ENCODE data around the gene TPO.

Gene TPO

DNA sequence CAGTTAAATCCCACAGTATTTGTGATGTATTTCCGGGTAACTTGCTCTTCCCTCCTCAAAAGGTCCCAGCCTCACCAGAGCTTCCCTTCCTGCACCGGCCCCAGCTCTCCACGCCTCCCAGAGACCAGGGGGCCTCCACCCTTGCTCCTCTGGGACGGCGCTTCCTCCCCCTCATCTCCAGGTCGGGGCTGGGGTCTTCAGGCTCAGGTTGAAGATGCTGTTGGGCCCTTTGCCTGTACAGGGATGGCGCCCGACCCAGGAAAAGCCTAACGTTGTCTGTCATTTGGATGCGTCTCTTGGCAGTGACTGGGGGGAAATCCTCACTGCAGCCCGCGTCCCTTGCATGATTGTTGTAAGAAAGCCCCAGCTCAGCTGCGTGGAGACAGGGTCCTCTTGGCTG, 126.7 kb downstream of the TPO start:
- no peak for DNase-seq

DNA sequence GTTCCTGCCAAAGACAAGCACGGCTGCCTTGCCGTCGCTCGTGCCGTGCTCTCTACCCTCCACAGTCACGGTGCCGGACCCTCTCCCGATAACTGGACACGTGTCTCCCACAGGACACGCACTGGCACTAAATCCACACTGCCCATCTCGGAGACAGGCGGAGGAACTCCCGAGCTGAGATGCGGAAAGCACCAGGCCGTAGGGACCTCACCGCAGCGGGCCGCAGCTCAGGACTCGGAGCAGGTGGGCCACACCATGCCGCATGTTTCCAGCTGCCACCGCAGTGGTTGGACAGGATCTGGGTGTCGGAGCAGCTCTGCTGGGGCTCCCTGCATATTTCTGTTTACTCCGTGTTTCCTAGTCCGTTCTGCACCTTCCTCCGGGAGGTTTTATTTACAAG, 127.2 kb downstream of the TPO start:
- no peak for DNase-seq

DNA sequence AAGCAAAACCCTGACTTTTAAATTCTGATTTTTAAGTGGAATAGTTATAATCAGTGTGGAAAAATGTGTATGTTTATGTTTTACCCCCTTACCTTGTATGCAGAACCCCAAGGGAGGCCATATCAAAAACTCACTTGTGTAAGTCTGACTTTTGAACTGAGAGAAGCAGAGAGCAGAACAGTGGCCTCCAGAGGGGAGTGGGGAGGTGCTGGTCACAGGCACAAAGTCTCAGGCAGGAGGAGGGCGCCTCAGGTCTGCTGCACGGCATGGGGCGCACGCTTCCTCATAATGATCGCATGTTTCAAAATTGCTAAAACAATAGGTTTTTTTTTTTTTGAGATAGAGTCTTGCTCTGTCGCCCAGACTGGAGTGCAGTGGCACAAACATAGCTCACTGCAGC, 127.8 kb downstream of the TPO start:
- no peak for DNase-seq

DNA sequence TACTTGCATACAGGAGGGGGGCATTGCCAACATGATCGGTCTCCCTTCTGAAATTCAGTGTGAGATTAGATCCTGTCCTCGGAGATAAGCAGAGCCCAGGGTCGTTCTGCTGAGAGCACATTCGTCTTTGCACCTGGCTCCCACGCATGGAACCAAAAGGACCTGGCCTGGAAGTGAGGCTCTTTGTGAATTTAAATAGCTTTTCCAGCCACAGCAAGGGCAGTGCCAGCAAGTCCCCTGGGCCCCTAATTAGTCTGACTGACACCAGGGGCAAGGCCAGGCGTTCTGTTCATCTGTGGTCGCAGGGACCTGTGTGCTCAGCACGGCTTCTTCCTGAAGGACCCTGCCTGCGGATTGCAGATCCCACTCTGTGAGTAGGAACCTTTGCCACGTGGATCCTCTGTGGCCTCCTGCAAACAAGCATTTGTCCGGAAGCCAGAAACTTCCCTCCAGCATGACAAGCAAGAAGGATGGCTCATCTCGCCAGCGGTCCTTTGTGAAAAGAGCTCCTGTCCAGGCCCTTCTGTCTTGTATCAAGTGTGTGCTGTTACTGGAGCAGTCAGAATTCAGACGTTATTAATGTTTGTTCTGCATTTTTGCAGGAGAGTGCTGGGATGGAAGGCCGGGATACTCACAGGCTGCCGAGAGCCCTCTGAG, 128.7 kb downstream of the TPO start:
- DNase-seq = no peak

DNA sequence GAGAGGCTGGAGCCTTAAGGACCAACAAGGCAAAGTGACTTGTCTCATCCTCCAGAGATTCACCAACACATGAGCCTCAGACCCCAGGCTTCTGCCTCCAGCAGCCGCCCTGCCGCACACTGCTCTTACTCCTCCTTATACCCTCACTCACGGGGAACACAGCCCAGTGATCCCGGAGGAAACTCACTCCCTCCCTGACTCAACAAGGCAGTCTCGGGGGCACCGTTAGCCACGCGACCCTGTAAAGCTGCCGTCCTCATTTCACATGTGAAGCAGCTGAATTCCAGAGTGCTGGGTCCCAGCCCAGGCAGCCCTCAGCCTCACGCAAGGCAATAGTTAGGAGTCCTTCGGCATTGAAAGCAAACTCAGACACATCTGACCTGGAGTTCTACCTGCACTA, 129.7 kb downstream of the TPO start:
- no peak for DNase-seq

DNA sequence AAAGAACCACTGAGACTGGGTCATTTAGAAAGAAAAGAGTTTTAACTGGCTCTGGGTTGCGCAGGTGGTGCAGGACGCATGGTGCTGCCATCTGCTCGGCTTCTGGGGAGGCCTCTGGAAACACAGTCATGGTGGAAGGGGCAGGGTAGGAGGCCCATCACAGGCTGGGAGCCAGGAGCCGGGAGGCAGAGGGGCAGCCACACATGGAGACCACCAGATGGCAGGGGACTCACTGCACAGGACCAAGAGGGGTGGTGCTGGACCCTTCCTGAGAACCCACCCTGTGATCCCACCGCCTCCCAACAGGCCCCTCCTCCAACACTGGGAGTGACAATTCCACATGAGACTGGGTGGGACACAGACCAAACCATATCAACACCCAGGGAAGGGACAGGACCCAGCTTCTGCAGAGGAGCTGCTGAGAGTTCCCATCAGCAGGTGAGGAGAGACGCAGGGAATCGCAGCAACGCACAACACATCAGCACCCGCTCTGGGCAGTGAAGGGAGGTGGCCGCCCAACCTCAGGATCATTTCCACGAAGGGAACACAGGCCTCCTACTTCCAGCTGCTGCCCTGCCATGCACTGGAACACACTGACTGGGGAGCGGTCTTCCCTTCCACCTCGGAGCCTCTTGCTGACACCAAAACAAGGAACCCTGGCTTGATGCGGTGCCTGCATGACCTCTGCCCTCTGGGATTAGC, 130.7 kb downstream of the TPO start:
- DNase-seq = no peak

DNA sequence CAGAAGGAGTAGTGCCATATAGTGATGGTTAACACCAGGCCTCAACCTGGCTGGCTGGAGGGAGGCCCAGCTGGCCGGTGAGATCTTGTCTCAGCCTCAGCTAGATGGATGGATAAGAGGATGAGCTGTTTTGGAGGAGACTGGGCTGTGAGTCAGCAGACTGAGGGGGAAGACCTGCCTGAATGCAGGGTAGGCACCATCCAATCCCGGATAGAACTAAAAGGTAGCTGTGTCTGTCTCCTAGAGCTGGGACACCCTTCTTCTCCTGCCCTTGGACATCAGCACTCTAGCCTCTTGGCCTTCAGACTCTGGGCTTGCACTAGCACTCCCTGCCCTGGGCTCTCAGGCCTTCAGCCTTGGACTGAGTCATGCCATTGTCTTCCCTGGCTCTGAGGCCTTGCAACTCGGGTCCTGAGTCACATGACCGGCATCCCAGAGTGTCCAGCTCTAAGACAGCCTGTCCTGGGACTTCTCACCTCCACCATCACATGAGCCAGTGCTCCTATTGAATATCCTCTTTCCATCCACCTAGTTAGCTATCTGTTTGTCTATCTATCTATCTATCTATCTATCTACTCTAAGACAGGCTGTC, 131.3 kb downstream of the TPO start:
- no peak for DNase-seq

DNA sequence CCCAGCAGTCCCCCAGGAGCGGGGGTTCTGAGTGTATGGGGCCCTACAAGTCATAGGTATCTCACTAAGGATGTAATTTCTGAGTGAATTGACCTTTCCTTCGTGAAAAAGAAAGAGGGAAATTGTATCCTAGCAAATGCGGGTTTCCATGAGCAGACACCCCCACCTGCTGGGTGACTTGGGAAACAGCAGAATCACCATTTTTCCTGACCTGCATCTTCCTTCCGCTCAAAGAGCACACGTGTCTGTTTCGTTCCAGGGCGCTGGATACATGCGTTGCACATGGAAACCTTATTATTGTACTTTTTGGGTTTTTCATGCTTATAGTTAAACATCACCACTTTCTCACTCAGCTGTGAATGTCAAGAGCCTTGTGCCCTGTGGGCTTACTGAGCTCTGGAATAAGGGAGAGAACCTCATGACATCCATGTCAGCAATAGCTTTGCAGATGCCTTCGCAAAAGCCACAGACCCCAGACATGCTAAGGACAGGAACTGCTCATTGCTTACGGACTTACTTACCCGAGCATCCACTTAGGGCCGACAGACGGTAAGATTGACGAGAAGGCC, 132.8 kb downstream of the TPO start:
- peak; percentile 23 for DNase-seq

DNA sequence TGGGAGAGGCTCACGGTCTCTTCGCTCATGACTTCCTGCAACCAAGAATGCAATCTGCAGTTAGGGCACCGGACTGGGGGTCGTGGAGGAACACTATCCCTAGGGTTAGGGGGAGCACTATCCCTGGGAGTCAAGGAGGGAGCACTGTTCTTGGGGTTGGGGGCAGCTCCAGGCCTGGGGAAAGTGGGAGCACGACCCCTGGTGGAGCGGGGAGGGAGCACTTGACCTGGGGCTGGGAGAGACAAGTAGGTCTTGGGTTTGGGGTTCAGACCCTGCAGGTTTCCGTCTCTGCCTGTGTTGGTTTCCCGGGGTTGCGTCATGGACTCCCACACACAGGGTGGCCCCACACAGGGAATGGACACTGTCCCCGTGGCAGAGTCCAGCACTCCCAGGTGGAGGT, 133.6 kb downstream of the TPO start:
- DNase-seq = no peak

DNA sequence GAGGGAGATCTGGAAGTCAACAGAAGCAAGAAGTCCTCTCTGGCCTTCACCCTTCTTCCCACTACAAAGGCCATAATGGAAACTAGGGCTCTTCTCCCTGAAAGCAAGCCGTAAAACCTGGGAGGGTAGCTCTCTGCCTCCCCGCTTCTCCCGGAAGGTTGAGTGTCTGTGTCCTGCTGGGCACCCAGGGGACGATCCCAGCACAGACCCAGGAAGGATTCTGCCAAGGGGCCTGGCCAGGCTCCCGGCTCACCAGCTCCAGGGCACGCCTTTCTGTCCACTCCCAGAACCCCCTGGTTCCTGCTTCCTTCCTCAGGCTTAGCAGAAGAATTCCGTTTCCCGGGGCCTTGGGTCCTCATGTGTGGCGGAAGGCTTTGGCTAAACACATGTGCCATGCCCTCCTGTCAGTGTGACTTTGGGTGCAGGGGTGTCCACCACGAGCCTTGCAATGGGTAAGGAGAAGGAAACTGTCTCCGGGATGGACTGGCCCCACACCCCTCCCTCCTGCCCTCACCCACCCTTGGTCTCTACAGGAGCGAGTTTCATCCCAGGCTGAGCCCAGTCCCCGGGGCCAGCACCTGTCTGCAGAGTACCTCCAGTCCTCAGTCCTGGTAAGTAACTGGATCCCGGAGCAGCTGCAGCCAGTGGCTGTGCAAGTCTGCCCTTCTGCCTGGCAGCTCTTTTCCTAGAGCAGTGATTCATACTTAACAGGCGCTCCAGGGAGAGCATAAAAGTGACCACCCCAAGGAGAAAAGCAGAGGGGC, 135.8 kb downstream of the TPO start:
- DNase-seq = no peak

DNA sequence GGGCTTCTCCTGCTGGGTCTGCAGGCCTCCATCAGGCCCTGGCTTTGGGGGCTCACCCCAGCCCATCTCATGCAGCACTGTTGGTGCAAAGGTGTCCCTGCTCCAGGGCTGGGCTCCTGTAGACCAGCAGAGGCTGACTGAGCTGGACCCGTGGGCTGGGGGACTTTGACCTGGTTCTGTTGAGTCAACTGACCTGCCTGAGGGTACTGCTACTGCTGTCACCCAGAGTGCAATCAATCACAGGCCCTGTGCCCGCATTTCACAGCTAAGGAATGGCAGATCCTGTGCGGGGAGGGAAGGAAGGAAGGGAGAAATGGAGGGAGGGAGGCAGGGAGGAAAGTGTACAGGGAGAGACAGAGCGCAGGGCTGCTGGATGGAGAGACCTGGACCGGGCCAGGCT, 136.8 kb downstream of the TPO start:
- no peak for DNase-seq

DNA sequence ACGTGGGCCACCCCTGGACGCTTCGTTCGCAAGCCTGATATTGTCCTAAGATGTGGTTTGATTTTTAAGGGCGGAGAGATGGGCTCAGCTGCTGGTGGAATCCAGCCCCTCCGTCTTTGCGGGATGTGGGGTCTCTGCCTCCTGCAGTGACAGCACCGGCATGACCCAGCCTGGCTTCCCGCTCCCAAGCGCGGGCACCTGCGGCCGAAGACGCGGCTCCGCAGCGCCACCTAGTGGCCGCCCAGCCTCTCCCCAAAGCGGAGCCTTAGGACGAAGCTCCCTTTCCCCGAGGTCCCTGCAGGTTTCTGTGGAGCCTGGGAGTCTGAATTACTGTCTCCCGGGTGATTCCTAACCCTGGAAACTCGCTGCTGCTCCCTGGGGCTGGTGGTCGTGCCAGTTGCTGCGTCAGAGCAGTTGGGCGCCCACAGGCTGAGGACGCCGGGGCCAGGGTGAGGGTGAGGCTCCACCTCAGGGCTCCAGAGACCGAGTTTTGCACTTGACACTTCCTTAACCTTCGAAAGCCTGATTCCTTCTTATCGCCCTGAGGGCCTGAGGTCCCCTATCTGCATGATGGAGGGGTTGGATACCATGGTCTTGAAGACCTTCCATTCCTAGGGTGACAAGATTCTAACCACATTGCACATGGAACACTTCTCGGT, 137.5 kb downstream of the TPO start:
- peak; percentile 51 for DNase-seq

DNA sequence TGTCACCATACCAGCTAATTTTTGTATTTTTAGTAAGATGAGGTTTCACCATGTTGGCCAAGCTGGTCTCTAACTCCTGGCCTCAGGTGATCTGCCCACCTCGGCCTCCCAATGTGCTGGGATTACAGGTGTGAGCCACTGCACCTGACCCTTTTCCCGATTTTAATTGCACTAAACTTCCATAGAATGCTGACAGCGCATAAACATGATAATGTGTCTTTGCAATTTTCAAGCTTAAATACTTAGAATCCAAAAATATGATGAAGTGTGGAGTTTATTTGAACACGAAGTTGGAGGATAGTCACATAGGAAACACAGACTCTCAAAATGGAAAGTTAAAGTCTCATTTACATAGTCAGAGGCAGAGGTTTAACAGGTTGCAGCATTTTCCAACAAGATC, 138.6 kb downstream of the TPO start:
- DNase-seq = no peak

DNA sequence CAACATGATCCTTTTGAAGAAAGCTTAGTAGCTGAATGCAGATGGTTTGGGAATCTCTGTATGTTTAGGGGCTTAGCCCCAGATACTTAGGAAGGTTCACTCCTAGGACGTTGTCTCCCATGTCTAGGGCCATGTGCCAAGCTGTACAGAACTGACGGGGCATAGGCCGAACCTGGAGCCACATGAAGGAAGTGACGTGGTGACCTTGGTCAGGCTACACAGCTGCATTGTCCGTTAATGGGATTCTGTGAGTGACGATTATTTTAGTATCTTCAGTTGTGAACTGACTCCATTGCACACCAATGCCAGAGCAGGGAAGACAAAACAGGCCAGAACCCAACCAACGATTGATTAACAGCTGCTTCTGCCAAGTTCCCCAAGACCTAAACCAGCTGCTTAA, 139.3 kb downstream of the TPO start:
- DNase-seq = no peak

DNA sequence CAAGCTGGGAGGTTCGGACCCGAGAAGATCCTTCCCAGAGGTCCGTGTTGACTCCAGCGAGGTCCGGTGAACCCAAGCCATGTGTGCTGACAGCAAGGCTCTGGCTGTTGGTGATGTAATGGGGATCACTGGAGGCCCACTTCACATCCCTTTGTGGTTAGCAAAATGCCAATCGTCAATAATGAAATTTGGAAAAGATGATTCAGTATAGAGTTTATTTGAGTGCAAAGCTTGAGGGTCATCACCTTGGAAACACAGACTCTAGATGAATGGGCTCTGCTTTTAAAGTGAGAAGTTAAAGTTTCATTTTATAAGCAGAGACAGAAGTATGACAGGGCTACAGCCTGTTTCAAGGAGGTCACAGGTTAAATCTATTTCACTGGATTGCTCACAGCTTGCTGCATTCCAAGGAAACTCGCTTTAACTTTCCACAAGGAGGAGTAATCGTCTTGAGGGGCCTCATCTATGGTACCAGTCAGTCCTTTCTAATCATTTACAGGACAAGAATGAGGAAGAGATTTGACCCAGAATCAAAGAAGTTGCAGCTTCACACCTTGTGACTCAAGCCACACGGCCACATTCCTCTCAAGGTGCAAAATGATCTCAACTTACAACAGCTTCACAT, 140.5 kb downstream of the TPO start:
- DNase-seq = no peak

DNA sequence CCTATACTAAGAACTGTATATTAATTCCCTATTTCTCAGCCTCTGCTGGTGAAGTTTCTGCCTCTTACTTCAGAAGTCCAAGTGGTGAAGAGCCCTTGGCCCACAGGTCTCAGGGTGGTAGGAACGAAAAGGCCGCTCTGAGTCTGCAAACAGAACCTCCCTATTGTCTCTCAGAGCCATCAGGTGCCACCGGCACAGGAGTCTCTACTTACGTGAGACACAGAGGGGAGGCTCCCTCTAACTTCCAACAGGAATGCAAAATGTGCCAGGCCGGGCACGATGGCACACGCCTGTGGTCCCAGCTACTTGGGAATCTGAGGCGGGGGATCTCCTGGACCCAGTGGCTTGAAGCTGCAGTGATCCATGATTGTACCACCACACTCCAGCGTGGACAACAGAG, 143.0 kb downstream of the TPO start:
- DNase-seq = no peak

DNA sequence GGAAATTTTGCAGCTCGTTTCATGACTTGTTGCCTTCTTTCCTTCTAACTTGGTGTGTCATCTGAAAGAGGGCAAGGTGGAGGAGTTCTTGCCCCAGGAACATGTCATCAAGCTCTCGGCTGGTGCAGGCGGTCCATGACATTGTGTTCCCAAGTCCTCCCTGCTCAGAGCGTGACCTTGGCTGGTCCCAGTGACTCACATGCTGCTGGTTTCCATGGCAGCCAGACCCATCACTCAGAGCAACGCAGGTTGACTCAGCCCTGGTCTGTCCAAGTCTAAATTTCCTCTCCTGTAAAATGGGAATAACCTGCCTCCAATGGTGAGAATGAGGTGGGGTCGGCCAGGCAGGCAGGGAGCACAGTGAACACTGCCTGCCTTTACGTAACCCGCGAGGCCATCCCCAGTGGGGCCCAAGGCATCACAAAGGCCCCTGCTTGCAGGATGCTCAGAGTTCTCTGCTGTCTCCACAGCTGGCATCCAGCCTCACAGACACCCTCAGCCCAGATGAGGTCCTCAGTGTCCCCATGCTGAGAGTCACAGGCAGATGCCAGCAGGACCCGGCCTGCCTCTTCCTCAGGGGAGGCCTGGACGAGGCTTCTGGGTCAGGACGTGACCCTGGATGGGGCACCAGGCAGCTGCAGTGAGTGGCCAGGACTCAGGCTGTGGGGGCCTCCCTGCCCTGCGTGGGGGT, 143.7 kb downstream of the TPO start:
- DNase-seq = no peak

DNA sequence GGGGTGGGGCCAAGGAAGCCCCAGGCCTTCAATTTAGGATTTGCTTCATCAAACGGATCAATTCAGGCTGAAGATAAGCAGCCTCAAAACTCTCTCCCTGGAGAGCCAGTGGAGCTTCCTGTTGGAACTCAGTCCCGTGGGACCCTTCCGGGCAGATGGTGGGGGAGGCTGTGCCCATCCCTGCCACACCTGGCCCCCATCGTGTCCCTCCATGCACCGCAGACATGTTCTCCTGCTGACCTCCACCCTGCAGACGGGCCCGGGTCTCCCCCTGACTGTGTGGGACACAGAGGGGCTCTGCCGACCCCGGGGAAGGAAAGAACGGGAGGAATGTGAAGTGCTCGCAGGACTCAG, 144.2 kb downstream of the TPO start:
- no peak for DNase-seq

DNA sequence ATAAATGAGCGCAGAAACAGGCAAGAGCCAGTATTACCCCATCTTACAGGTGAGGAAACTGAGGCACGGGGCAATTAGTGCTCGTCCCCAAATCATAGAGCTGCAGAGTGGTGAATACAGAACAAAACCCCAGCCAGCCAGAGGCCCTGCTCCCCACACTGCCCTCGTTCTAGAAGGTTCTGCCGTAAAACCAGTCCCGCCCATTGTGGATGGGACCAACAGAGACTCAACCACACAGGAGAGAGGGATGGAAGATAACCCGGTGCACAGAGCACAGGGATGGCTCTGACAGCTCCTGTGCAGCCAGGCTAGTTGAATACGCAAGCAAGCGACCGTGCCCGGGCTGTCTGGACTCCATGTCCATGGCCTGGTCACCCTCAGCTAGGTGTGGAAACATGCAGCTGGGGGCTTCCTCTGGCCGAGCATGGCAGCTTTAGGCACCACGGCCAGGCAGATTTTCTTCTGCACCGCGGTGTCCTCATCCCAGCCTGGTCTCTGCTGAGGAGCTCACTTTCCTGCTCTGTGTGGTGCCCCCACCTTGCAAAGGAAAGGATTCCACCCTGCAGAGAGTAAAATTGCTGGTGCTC, 146.4 kb downstream of the TPO start:
- DNase-seq = no peak

DNA sequence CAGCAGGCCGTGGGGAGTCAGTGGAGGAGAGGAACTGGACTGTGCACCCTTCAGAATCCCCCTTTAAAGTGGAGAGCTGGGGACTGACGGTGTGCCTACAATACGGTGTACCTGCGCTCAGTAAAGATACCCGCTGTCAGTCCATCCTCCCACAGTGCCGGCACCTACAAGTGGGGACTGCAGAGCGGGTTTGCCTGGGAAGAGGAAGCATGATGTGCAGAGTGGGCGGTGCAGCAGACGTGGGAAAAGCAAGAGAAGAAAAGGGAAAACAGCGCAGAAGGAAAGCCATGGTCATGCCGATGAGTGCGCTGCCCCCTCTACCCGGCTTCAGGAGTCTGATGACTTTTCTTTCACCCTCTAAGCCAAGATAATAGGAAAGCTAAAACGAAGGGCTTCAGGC, 148.0 kb downstream of the TPO start:
- DNase-seq = no peak

DNA sequence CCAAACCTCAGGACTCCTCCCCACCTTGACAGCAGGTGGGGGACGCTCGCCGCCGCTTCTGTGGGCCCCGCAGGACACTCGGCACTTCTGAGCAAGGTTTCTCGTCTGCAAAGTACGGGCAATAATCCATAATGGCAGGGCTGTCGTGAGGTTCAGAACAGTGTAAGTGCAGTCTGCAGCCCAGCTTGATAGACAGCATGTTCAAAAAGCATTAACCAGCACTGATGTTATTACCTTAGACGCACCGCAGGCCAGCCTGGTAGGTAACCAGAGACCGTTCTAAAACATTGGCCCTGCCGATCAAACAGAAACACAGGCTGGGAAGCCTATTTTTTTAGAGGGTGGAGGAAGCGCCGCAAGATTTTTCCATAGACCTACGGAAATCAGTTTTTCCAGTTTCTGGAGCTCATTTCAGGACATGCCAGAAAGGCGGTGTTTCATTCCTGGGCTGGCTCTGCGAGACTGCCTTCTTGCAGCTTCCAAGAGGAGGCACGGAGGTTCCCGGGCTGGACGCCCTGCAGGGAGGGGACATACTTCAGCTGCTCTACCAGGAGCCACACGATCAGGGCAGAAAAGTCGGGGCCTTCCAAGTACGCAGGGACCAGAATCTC, 148.7 kb downstream of the TPO start:
- DNase-seq = no peak

All from activated CD4-positive, alpha-beta T cell treated with anti-CD3 and anti-CD28 coated beads, Interleukin-2, amount 50 U/mL, for 16 hours (primary cell).